ENCODE measurements around the gene DAP3.

- no peak for TF ChIP-seq EZH2 (IDR thresholded peaks at IDR 0.05; ENCODE audit: insufficient read depth, poor library complexity, severe bottlenecking)
- no peak for TF ChIP-seq EZH2phosphoT487 (IDR thresholded peaks at IDR 0.05; ENCODE audit: insufficient read depth, low read depth)
Measured at GRCh38 chr1:155645648-155646047, 43.2 kb upstream of the DAP3 start.

All from GM23248 (cell line).